NCI-H82 treated with DMSO at 0.1 percent for 48 hours (cell line): ENCODE measurements around the gene KIAA1549.
A peak's percentile ranks its signal among the peaks of the same experiment; 100 is the strongest.

Source experiments
- DNase-seq: peaks from one replicate; lab custom pipeline; 2025; ENCODE audit not compliant: unreplicated experiment; lab: John Stamatoyannopoulos, UW

The KIAA1549 gene

DNA sequence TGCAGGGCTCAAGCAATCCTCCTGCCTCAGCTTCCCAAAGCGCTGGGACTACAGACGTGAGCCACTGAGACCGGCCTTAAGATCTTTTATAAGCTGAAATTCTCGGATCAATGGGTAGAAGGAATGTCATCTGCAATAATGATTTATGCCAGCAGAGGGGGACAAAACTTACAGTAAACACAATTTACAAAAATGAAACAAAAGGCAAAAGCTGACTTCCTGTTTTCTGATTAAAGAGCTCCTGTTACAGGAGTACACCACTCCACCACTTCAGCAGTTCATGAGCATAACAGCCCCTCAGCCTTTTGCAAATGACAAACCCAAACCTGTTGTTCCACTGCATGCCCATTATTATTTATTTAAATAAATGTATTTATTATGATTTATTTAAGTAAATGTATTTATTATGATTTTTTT is 94.7 kb downstream of the KIAA1549 start:
- peak; percentile 11 for DNase-seq

DNA sequence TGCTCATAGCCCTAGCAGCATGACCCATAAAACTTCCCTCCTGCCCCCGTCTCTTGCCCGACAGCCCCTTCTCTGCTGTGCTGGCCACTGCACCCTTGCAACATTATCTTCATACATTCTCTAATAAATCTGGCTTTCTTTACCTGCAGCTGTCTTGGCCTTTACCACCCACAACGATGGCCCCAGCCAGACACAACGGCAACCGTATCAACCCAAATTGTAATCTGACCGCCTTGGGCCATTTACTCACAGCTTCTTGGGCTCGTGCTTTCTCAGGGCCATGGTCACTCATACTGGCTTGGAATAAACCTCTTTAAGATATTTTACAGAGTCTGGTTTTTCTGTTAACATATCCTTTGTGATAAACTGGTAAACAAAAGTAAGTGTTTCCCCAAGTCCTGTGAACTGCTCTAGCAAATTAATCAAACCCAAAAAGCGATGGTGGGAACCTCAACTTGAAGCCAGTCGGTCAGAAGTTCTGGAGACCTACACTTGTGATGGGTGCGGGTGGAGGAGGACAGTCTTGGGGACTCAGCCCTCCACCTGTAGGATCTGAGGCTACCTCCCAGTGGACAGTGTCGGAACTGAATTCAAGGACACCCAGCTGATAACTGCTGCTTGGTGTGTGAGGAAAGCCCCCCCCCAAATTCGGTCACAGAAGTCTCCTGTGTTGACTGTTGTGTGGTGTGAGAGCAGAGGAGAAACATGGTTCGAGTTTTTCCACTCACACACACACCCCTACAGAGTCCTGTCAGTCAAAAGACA is 95.6 kb downstream of the KIAA1549 start:
- DNase-seq: no peak

DNA sequence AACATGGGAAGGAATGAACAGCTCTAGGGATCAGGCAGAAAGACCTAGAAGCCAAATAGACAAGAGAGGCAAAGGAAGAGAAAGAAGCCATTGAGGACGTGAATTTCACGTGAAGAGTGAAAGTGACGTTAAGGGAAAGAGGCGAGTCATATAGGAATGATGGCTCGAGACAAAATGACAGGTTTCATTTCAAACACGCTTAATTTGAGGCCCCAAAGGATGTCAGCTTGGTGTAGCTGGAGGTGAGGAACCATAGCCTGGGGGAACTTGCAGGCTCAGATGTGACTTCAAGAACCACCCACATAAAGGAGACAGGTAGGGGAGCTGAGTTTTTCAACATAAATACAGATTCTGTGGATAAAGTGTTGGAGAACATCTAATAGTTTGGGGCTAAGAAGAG is 98.9 kb downstream of the KIAA1549 start:
- no peak for DNase-seq

GRCh38 chr7:138881579-138882188 is 99.5 kb downstream of the KIAA1549 start:
- no peak for DNase-seq

- no peak for DNase-seq
These were observed 100.2 kb downstream of the KIAA1549 start for GRCh38 chr7:138880881-138881578.

- no peak for DNase-seq
These were observed 101.8 kb downstream of the KIAA1549 start for GRCh38 chr7:138879356-138879755.

- DNase-seq: no peak
These were observed 102.3 kb downstream of the KIAA1549 start for GRCh38 chr7:138878856-138879255.

- no peak for DNase-seq
These were observed 103.1 kb downstream of the KIAA1549 start for GRCh38 chr7:138878051-138878450.

GRCh38 chr7:138876326-138876725 is 104.9 kb downstream of the KIAA1549 start:
- no peak for DNase-seq

GRCh38 chr7:138875794-138876193 is 105.4 kb downstream of the KIAA1549 start:
- no peak for DNase-seq

DNA sequence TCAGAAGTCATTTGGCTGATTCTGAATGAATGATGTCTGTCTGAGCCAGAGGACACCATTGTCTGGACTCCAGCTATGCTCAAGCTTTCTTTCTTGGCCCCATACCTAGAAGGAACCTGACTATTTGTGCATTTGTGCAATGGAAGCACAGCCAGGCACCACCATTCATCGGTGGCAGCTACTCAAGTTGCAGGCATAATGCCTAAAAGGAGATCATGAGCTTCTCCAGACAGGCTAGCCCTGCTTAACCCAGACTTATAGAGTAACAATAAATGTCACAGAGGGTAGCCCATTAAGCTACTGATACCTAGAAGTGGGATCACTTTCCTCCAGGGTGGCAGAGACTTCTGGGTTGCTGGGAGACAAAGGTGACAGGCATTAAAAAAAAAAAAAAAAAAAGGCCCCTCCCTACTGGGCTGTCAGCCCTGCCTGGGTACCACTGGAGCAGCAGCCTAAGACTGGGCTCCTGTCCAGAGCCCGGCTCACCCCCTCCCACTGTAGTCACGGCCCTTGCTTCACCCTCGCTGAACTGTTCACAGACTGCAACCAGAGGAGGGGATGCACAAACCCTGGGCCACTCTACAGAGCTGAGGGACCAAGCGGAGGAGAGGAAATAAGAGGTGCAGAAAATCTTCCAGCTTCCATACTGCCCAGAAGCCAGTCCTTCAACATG is 107.8 kb downstream of the KIAA1549 start:
- DNase-seq: no peak

DNA sequence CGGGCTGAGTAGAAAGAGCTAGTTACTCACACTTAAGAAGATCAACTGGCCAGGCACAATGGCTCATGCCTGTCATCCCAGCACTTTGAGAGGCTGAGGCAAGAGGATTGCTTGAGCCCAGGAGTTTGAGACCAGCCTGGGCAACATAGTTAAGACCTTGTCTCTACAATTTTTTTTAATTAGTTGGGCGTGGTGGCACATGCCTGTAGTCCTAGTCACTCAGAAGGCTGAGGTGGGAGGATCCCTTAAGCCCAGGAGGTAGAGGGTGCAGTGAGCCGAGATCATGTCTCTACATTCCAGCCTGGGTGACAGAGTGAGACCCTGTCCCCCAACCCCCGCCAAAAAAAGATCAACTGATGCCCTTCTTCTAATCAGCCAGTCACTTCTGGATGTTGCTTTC is 108.6 kb downstream of the KIAA1549 start:
- no peak for DNase-seq

GRCh38 chr7:138871814-138872090 is 109.4 kb downstream of the KIAA1549 start:
- no peak for DNase-seq

- DNase-seq: no peak
These were observed 110.0 kb downstream of the KIAA1549 start for GRCh38 chr7:138871065-138871813.

DNA sequence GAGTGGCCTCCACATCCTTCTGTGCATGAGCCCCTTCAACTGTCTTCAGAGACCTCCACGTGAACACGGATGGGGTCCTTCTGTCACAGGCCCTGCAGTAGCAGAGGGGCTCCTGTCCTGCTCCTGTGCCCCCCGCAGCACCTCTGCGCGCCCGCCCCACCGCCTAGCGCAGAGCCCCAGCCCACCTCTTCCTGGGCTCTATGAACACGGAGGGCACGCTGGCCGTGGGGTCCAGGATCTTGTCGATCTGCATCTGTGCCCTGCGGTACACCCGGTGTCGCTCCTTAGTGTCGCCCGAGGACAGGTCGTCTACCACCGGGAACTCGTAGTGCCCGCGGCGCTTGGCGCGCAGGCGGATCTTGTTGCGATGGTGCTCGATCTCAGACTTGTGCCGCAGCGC is 111.8 kb downstream of the KIAA1549 start:
- DNase-seq: no peak

GRCh38 chr7:138868711-138869110 is 112.5 kb downstream of the KIAA1549 start:
- no peak for DNase-seq

- no peak for DNase-seq
These were observed 113.4 kb downstream of the KIAA1549 start for GRCh38 chr7:138867744-138868143.

DNA sequence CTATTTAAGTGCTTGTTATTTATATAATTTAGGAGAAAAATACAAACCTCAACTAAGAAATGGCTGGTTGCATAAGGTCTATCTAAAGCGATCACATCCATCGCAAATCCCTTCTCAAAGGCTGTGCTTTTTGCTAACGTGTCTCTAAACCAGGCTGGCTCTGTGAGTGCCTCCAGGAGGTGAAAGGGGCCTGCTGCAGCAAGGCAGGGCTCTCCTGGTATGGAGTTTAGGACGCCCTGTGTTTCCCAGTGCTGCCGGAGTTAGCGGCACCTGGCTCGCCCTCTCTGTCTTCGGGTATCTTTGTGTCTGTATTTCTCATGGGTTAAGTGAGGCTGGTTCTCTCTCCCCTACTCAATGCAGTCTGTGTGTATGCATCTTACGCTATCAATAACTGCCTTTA is 114.8 kb downstream of the KIAA1549 start:
- no peak for DNase-seq

DNA sequence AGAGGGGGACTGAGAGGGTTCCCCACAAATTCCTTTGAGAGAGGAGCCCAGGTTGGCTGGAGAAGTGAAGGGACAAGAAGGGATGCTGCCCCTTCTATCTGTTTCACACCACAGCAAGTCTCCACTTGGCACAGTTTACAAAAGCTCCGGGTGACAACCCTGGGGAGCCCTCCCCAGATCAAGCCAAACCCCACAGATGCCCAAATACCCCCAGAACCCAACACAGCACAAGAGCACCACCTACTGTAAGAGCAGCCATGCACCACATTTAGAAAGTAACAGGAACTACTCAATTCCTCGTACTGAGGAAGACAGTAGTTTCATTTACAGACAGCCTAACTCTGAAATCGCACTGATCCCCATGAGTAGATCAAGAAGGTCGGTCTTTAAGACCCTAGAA is 115.3 kb downstream of the KIAA1549 start:
- no peak for DNase-seq

DNA sequence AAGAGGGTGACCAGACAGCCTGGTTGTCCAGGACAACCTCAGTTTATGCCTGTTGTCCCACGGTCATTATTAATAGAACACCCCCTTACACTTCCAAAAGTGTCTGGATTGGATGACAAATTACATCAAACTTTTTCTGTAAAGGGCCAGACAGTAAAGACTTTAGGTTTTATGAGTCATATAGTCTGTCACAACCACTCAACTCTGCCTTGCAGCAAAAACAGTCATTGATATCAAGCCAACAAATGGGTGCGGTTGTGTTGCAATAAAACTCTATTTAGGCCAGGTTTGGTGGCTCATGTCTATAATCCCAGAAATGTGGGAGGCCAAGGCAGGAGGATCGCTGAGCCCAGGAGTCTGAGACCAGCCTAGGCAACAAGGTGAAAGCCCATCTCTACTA is 116.5 kb downstream of the KIAA1549 start:
- no peak for DNase-seq

DNA sequence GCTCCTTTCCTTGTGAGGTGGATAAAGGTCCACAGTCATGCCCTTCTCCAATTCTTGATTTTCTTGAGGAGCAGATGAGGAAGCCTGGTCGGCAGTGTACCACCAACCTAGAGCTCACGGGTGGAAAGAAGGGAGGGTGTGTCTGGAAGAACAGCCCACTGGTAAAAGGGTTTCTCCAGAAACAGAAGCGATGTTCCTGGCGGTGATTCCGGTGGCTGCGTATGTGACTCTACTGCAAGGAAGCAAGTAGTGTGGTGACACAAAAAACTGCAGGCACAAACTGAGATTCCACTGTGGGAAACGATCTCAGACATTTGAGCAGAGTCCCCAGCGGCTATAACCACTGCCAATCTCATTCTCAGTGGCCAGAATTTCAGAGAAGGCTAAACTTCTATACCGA is 117.3 kb downstream of the KIAA1549 start:
- DNase-seq: no peak
